ENCODE measurements around the gene SDK1.

- TF ChIP-seq, protein P1, sequence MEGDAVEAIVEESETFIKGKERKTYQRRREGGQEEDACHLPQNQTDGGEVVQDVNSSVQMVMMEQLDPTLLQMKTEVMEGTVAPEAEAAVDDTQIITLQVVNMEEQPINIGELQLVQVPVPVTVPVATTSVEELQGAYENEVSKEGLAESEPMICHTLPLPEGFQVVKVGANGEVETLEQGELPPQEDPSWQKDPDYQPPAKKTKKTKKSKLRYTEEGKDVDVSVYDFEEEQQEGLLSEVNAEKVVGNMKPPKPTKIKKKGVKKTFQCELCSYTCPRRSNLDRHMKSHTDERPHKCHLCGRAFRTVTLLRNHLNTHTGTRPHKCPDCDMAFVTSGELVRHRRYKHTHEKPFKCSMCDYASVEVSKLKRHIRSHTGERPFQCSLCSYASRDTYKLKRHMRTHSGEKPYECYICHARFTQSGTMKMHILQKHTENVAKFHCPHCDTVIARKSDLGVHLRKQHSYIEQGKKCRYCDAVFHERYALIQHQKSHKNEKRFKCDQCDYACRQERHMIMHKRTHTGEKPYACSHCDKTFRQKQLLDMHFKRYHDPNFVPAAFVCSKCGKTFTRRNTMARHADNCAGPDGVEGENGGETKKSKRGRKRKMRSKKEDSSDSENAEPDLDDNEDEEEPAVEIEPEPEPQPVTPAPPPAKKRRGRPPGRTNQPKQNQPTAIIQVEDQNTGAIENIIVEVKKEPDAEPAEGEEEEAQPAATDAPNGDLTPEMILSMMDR (IDR thresholded peaks at IDR 0.05; ENCODE audit: borderline replicate concordance, extremely low read depth, low read length, poor library complexity, severe bottlenecking), result no peak
- TF ChIP-seq EZH2 (IDR thresholded peaks at IDR 0.05; ENCODE audit: borderline replicate concordance, low read depth, low read length, severe bottlenecking), result no peak
Observed at GRCh38 chr7:4272141-4272540, 971.1 kb downstream of the SDK1 start.
